Measurements from ENCODE around the gene MYL7. TPM values are rescaled to one million over a fixed set of nuclear protein-coding genes. Genes with fewer than 3 reads are reported as not detected.

Gene MYL7
- total and polyA plus RNA-seq, 2 donors: 1.9 to 2.7 TPM

DNA sequence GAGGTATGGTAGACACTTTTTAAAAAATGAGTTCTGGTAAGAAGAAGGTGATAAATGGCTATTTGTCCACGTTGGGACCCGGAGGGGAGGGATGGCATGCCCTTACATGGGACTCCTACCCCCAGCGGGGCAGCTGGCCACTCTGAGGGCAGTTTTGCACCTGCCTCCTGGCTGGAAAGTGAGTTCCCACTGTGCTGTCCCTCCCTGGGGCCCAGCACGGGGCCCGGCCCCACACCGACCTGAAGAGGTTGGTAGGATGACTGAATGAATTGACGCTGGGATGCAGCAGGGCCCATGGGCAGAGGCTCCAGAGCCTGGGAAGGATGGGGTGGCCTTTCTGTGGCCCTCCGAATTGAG is 37.6 kb downstream of the MYL7 start:
- H3K27ac ChIP-seq (ENCODE audit: low read depth): no peak overlapping the region
- WGBS: 68% methylated on average over 8 of the region's 8 CpGs
- H3K36me3 ChIP-seq (ENCODE audit: insufficient read depth): no peaks in the 10 kb centered on the region
- DNase-seq (ENCODE audit: extremely low spot score): no peak
- no peaks in the 10 kb centered on the region for H3K4me1 ChIP-seq (ENCODE audit: insufficient read depth)
- H3K4me3 ChIP-seq (ENCODE audit: low read depth, low read length): no peak overlapping the region

DNA sequence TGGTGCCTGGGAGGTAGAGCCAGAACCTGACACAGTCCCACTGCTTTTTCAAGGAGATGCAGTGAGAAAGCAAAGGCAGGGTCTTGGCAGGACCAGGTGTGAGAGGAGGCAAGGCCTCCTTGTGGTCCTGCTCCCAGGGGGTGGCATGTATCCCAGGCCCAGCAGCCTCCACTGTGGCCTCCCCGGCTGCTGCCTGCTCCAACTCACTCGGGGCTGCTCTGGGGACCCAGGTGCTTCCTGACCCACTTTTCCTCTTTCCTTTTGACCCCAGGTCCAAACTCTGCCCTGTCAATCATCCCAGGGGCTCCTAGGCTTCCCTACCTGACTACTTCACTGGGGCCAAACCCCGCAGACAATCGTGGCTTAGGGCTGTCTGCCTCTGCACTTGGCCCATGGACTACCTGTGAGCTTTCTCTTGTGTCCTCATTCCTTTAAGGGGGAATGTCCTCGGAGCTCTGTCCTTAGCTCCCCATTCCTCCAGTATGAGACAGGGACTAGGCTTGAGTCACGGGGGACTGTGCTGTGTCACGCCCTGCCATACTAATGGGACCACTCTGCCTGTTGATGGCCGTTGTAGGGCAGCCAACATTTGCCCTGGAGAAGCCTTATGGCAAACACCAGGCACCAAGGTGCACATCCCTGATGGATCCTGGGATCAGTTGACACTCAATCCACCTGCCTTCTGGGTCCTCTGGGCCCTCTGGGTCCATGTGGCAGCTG is 38.1 kb downstream of the MYL7 start:
- Histone ChIP-seq H3K27ac (ENCODE audit: low read depth) (no peak overlapping the region), H3K36me3 (ENCODE audit: insufficient read depth) (no peaks in the 10 kb centered on the region), H3K4me1 (ENCODE audit: insufficient read depth) (no peaks in the 10 kb centered on the region), H3K4me3 (ENCODE audit: low read depth, low read length) (no peak overlapping the region)
- WGBS: 90% methylated on average over 8 of the region's 8 CpGs
- DNase-seq (ENCODE audit: extremely low spot score): no peak

DNA sequence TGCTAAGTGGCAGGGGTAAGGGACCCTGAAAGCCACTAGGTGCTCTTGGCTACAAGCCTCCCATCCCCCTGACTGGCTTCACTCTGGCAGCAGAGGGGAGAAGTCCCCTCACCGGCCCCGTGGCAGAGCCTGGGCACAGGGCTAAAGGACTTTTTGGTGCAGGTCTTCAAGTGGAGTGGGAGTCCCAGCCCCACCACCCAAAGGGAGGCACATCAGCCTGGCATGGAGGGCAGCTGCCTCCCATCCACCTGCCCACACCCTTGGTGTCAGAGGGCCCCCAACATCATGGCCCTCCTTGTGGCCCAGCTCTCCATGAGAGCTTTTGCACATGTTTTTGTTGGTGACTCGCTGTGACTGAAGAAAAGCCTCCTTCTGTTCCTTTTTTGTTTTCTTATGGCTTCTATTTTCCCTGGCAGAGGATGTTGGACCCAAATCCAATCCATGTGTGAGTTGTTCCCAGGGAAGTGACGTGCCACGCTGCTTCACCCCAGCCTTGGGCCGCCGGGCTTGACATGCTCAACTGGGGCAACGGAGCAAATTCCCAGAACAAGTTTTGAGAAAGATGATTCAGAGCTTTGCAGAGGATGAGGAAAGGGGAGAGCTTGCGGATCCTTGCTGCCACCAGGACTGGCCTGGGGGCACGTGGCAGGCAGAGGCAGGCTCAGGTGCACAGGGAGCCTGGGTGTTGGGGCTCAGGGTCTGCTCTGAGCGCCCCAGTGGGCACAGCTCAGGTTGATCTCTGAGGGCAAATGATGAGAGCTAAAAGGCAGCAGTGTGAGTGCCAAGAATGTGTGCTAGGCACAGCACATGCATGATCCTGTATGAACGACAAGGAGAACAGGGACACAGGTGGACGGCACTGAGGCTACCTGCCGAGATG is 38.9 kb downstream of the MYL7 start:
- no peaks in the 10 kb centered on the region for H3K36me3 ChIP-seq (ENCODE audit: insufficient read depth)
- no peak overlapping the region for H3K4me3 ChIP-seq (ENCODE audit: low read depth, low read length)
- H3K4me1 ChIP-seq (ENCODE audit: insufficient read depth): no peaks in the 10 kb centered on the region
- no peak overlapping the region for H3K27ac ChIP-seq (ENCODE audit: low read depth)
- DNase-seq (ENCODE audit: extremely low spot score): no peak
- WGBS: 83% methylated on average over 14 of the region's 14 CpGs

DNA sequence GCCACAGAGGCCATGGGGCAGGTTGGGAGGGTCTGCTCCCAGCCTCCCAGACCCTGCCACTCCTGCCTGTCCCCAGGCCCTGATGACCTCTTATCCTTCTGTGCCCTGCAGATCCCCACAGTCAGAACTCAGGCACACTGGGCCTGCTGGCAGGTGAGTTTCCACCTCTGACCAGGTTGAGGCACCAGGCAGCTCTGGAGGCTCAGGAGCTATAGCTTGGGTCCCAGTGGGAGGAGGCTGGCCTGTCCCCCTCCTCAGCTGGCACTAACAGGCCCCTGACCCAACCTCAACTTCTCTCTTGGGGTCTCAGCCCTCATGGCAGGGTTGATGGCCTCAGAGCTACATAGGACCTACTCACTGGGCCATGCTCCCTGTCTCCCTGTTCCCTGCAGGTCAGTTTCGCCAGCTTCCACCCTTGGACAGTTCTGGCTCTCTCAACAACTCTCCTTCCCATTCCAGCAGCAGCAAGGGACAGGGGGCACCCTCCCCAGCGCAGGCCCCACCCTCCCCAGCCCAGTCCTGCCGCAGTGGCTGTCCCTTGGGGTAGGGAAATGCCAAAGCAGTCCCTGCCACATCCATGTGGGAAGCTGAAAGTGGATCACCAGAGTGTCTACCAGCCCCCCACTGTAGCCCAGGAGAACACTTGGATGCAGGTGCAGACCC is 39.7 kb downstream of the MYL7 start:
- no peaks in the 10 kb centered on the region for H3K4me1 ChIP-seq (ENCODE audit: insufficient read depth)
- no peaks in the 10 kb centered on the region for H3K36me3 ChIP-seq (ENCODE audit: insufficient read depth)
- DNase-seq (ENCODE audit: extremely low spot score): no peak
- no peak overlapping the region for H3K4me3 ChIP-seq (ENCODE audit: low read depth, low read length)
- no peak overlapping the region for H3K27ac ChIP-seq (ENCODE audit: low read depth)
- WGBS: 94% methylated on average over 3 of the region's 3 CpGs

DNA sequence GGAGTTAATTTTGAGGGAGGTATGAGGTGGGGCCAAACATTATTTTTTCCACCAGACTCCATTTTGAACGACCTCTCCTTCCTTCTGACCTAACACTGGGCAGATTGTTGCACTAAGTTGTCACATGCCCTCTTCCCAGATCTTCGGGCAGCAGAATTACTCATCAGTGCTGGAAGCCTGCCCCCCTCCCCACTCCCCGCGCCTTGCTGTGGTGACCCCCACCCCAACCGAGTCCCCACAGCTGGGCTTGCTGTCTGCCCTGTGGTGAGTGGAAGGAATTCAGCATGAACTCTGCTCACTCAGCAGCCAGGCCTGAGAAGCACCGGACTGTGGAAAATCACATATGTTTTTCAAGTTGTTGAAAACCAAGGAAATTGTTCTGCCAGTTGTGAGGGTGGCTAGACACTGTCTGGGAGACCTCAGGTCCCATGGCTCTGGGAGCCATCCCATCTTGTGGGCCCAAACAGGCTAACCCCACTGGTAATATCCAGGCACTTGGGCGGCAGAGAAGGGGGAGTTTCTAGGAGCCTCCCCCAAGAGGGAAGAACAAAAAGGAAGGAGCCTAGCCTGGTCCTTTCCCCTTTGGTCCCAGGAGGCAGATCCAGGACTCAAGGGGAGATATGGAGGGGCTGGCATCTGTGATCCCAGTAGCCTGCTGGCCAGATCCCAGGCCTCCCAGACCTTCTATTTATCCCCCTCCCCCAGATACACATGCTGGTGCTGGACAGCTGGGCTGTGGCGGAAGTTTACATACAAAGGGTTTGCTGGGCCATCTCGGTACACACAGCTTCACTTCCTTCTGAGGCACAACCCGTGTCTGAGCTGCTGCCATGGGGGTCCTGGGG is 40.5 kb downstream of the MYL7 start:
- DNase-seq (ENCODE audit: extremely low spot score): no peak
- no peak overlapping the region for H3K4me3 ChIP-seq (ENCODE audit: low read depth, low read length)
- no peaks in the 10 kb centered on the region for H3K4me1 ChIP-seq (ENCODE audit: insufficient read depth)
- H3K27ac ChIP-seq (ENCODE audit: low read depth): peak overlapping the region; percentile 54
- 39% methylated on average over 10 of the region's 10 CpGs for WGBS
- no peaks in the 10 kb centered on the region for H3K36me3 ChIP-seq (ENCODE audit: insufficient read depth)

DNA sequence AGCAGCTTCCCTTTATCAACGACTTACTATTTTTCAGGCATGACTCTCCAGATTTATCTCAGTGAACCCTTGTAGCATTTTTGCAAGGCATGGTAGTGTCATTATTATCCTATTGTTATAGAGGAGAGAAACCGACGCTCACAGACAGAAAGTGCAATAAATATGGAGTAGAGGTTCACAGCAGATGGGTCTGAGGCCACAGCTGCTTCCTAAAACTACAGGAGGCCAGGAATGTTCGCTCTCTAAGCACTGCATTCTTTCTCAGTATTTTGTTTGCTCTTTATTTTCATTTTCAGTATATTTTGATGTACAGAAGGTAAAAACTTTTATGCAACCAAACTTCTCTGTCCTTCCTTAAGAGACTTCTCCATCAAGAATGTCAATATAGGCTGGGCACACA is 41.5 kb downstream of the MYL7 start:
- 43% methylated on average over 4 of the region's 4 CpGs for WGBS
- Histone ChIP-seq H3K4me3 (ENCODE audit: low read depth, low read length) (no peak overlapping the region), H3K4me1 (ENCODE audit: insufficient read depth) (no peaks in the 10 kb centered on the region), H3K27ac (ENCODE audit: low read depth) (no peak overlapping the region), H3K36me3 (ENCODE audit: insufficient read depth) (no peaks in the 10 kb centered on the region)
- no peak for DNase-seq (ENCODE audit: extremely low spot score)

DNA sequence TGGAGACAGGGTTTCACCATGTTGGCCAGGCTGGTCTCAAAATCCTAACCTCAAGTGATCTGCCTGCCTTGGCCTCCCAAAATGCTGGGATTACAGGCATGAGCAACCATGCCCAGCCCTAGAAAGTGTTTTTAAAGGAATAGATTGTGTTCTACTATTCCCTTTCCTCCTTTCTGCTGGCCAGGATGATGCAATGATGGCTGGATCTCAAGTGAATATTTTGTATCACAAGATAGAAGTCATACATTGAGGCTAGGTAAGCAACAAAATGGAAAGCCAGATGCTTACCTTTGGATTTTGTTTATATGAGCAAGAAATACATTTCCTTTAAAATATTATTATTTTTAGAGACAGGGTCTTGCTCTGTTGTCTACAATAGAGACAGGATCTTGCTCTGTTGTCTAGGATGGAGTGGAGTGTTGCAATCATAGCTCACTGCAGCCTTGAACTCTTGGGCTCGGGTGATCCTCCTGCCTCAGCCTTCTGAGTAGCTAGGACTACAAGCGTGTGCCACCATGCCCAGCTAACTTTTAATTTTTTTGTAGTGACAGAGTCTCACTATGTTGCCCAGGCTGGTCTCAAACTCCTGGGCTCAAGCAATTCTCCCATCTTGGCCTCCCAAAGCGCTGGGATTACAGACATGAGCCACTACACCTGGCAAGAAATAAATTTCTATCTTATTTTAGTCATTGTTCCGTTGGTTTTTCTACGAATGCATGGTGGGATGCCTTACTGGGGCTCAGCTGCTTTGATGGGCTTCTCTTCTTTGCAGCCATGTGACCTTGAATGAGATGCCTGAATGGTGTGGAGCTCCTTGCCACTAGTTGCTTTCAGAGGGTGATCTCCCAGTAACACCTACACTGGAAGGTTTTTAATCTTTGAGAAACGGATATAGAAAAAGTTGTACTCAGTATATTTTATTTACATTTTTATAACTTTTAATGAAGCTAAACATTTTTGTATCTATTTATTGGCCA is 42.8 kb downstream of the MYL7 start:
- no peak for DNase-seq (ENCODE audit: extremely low spot score)
- WGBS: 91% methylated on average over 6 of the region's 6 CpGs
- H3K36me3 ChIP-seq (ENCODE audit: insufficient read depth): no peaks in the 10 kb centered on the region
- no peak overlapping the region for H3K4me3 ChIP-seq (ENCODE audit: low read depth, low read length)
- H3K27ac ChIP-seq (ENCODE audit: low read depth): no peak overlapping the region
- no peaks in the 10 kb centered on the region for H3K4me1 ChIP-seq (ENCODE audit: insufficient read depth)

DNA sequence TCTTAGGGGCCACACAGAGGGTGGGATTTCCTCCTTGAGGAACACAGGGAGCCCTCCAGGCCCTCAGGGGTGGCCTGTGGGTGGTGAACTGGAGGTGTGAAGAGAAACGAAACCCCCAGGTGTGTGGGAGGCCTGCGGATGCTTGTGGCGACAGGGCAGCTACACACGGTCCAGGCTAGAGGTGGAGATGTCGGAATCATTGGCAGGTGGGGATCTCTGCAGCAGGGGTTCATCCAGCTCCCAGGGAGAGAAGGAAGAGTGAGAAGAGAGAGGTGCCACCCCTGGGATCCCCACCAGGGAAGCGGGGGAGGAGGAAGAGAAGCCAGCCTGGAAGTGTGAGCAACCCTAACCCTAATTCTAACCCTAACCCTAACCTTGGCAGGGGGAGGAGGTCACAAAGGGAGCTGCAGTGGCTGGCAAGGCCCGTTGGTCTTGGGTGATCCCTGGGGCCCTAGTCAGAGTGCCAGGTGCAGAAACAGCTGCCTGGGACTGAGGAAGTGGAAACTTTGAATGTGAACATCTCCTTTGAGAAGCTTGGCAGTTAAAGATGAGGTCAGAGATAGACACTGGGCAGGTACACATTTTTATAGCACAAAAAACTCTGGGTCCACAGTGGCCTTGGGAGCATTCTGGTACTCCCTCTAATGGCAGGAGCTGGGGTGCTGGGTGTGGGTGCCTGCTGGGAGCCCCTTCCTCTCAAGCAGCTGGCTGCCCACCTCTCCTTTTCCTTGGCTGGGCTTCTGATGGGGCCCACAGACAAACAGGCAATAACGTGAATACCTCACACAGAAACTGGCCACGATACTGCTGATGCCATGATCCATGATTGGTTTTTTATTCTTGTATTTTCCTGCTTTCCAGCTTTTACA is 43.8 kb downstream of the MYL7 start:
- 85% methylated on average over 9 of the region's 9 CpGs for WGBS
- Histone ChIP-seq H3K4me1 (ENCODE audit: insufficient read depth) (no peaks in the 10 kb centered on the region), H3K4me3 (ENCODE audit: low read depth, low read length) (no peak overlapping the region), H3K27ac (ENCODE audit: low read depth) (no peak overlapping the region), H3K36me3 (ENCODE audit: insufficient read depth) (no peaks in the 10 kb centered on the region)
- no peak for DNase-seq (ENCODE audit: extremely low spot score)

DNA sequence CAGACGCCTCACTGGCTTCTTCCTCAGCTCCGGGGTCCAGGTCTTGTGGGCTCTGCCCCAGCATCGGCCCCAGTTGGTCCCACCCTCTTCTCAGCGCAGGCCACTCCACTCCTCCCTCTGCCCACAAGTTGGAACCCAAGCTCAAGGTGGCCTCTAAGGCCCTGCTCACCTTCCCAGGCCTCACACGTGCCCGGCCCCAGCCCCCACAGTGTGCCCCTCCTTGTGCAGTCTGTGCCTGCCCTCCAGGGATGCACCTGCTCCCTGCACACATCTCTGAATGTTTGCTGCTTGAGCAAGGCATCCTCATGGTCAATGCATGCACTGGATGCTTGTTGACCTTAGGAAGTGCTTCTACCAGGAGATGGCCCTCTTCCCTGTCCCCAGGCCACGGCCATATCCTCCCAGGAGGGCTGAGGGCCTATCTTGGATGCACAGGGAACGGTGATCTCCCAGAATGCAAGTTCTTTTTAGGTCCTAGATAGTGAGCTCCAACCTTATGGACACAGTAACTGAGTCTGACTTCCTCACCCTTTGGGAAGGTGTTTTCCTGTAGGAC is 44.7 kb downstream of the MYL7 start:
- DNase-seq (ENCODE audit: extremely low spot score): no peak
- H3K4me1 ChIP-seq (ENCODE audit: insufficient read depth): no peaks in the 10 kb centered on the region
- WGBS: 89% methylated on average over 8 of the region's 8 CpGs
- H3K36me3 ChIP-seq (ENCODE audit: insufficient read depth): no peaks in the 10 kb centered on the region
- no peak overlapping the region for H3K27ac ChIP-seq (ENCODE audit: low read depth)
- H3K4me3 ChIP-seq (ENCODE audit: low read depth, low read length): no peak overlapping the region

DNA sequence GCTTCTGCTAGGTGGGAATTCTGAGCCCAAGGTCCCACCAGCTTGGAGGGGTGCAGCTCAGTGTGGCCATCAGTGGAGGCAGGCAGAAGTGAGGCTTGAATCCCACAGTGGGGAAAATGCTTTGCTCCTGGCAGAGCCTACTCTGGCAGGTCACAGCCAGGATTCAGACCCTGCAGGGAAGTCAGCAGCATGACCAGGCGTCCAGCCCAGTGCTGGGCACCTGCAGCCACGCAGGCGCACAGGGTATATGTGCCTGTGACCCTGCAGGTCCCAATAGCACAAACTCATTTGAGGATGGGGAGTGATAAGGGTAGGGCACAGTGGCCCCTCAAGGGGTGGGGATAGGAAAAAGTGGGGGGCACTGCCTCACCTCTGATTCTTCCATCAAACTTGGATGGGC is 45.4 kb downstream of the MYL7 start:
- H3K4me3 ChIP-seq (ENCODE audit: low read depth, low read length): no peak overlapping the region
- no peaks in the 10 kb centered on the region for H3K36me3 ChIP-seq (ENCODE audit: insufficient read depth)
- H3K4me1 ChIP-seq (ENCODE audit: insufficient read depth): no peaks in the 10 kb centered on the region
- WGBS: 98% methylated on average over 3 of the region's 3 CpGs
- H3K27ac ChIP-seq (ENCODE audit: low read depth): no peak overlapping the region
- DNase-seq (ENCODE audit: extremely low spot score): no peak

DNA sequence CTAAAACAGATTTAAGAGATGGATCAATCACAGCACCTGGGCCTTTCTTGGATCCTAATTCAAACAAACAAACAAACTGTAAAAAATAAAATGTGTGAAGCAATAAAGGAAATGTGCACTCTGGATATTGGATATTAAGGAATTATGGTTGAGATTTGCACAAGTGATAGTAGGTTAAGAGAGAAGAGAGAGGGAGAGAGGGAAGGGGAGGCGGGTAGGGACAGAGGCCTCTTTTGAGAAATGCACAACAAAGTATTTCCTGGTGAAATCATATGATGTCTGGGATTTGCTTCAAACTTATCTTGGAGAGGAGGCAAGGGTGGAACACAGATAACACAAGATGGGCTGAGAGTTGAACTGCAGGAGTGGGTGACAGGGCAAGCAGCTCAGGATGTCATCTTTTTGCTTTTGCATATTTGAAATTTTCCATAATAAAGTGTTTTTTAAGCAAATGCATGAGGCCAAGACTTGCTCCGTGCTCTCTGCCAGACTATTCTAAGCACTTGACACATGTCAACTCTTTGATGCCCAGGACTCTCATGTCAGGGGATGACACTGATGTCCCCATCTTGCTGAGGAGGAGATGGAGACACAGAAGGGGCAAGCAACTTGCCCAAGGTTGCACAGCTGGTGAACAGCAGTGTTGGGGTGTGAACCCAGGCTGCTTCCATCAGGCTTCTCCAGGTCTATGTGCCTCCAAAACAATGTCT is 46.1 kb downstream of the MYL7 start:
- no peaks in the 10 kb centered on the region for H3K4me1 ChIP-seq (ENCODE audit: insufficient read depth)
- no peak for DNase-seq (ENCODE audit: extremely low spot score)
- no peak overlapping the region for H3K27ac ChIP-seq (ENCODE audit: low read depth)
- 35% methylated on average over 2 of the region's 2 CpGs for WGBS
- H3K36me3 ChIP-seq (ENCODE audit: insufficient read depth): no peaks in the 10 kb centered on the region
- no peak overlapping the region for H3K4me3 ChIP-seq (ENCODE audit: low read depth, low read length)
